Measurements from ENCODE around the gene HIVEP3. TPM values are rescaled to one million over a fixed set of nuclear protein-coding genes. Genes with fewer than 3 reads are reported as not detected.
"Not testable (repeated sequence)": the region's sequence is repeated elsewhere in the genome, so short reads cannot be mapped to it uniquely, and the experiment has no call there.

HIVEP3 gene
- total RNA-seq, 1 donor from 2014 or later = 5.7 TPM

DNA sequence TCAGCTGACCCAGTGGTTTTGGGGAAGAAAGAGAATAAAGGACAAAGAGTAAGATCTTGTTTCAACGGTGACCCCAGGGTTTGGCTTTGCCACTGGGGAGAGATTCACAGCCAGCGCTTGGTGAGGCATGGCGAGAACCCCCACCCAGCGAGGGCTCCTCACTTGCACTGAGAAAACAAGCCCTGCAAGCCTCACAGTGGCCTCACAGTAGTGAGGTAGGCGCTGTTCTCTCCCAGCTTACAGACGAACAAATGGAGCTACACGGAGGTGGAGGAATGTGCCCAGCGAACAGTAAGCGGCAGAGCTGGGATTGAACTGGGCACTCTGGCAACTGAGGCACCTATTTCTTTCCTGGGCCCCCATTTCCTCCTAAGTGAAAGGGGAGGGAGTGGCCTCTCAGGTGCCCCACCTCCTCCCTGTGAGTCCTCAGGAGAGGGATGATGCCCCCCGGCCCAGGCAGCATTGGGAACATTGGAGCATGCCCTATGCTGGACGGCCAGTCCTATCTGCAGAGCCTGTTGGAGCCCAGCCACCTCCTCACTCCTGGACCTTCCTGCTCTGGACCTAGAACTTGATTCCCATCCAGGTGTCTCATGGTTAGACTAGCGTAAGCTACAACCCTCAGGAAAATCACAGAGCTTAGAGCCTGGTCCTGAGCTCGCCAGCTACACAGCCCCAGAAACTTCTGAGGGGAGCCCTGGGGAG, 360.8 kb downstream of the HIVEP3 start:
- intact Hi-C loops (cut with micrococcal nuclease) = no loop called here
- Histone ChIP-seq H3K9me3 (replicated peaks) (peaks cover under 1% of the 10 kb centered on the region), H3K27ac (replicated peaks) (peak overlapping the region; percentile 73), H3K4me1 (peaks cover 20% of the 10 kb centered on the region), H3K4me3 (no peak overlapping the region), H3K36me3 (no peaks in the 10 kb centered on the region), H3K27me3 (ENCODE audit: low read depth) (no peaks in the 10 kb centered on the region)
- no peak for TF ChIP-seq CTCF (IDR thresholded peaks at IDR 0.05; ENCODE audit: borderline replicate concordance)
- DNase-seq = no peak

DNA sequence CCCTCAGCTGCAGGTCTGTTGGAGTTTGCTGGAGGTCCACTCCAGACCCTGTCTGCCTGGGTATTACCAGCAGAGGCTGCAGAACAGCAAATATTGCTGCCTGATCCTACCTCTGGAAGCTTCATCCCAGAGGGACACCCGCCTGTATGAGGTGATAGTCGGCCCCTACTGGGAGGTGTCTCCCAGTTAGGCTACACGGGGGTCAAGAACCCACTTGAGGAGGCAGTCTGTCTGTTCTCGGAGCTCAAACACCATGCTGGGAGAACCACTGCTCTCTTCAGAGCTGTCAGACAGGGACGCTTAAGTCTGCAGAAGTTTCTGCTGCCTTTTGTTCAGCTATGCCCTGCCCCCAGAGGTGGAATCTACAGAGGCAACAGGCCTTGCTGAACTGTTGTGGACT, 364.0 kb downstream of the HIVEP3 start:
- H3K27ac ChIP-seq (replicated peaks); H3K9me3 ChIP-seq (replicated peaks); intact Hi-C loops (cut with micrococcal nuclease); DNase-seq; H3K36me3 ChIP-seq; H3K27me3 ChIP-seq (ENCODE audit: low read depth); H3K4me3 ChIP-seq: not testable (repeated sequence)
- H3K4me1 ChIP-seq = peaks cover 19% of the 10 kb centered on the region

GRCh38 chr1:41547781-41548560, 370.8 kb downstream of the HIVEP3 start:
- no peak overlapping the region for H3K4me3 ChIP-seq
- intact Hi-C loops (cut with micrococcal nuclease) = no loop called here
- no peak for DNase-seq
- no peaks in the 10 kb centered on the region for H3K27me3 ChIP-seq (ENCODE audit: low read depth)
- H3K36me3 ChIP-seq = no peaks in the 10 kb centered on the region
- peaks cover 5% of the 10 kb centered on the region for H3K9me3 ChIP-seq (replicated peaks)
- no peak for TF ChIP-seq CTCF (IDR thresholded peaks at IDR 0.05; ENCODE audit: borderline replicate concordance)
- peaks cover 14% of the 10 kb centered on the region for H3K4me1 ChIP-seq
- no peak overlapping the region for H3K27ac ChIP-seq (replicated peaks)

DNA sequence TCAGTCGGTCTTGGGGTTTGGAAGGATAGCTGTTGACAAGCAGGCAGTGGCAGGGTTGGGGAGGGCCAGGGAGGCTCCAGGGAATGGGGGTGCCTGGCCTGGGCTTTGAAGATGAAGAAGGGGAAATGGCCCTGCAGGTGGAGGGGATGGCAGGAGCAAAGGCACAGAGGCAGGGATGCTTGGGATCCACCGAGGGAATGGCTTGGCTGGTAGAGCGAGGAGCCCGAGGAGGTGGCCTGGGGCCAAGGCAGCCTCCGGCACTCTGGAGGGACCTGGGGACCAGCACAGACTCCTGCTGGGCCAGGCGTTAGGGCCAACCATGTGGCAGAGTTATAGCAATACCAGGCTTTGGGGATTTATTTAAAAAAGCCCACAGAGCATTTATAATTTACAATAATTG, 371.4 kb downstream of the HIVEP3 start:
- Histone ChIP-seq H3K4me3 (no peak overlapping the region), H3K4me1 (peaks cover 14% of the 10 kb centered on the region), H3K27ac (replicated peaks) (no peak overlapping the region), H3K27me3 (ENCODE audit: low read depth) (no peaks in the 10 kb centered on the region), H3K9me3 (replicated peaks) (no peaks in the 10 kb centered on the region), H3K36me3 (no peaks in the 10 kb centered on the region)
- TF ChIP-seq CTCF (IDR thresholded peaks at IDR 0.05; ENCODE audit: borderline replicate concordance) = no peak
- no peak for DNase-seq
- intact Hi-C loops (cut with micrococcal nuclease) = no loop called here

DNA sequence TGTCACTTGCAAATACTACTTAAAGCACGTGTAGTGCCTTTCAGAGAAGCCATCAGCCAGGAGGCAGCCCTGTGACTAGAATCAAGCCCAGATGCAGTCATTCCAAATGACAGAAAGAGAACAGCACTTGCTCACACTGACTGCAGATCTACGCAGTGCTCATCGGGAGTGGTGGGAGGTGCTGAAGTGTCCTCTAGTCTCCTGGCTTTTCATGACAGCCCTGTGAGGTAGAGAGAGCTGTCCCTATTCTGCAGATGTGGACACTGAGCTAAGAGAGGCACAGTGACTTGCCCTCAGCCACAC, 371.9 kb downstream of the HIVEP3 start:
- no peak for TF ChIP-seq CTCF (IDR thresholded peaks at IDR 0.05; ENCODE audit: borderline replicate concordance)
- DNase-seq = no peak

More for the DNA sequence above, 371.9 kb downstream of the HIVEP3 start:
- Histone ChIP-seq H3K27me3 (ENCODE audit: low read depth) (no peaks in the 10 kb centered on the region), H3K9me3 (replicated peaks) (no peaks in the 10 kb centered on the region), H3K4me1 (peaks cover 14% of the 10 kb centered on the region), H3K27ac (replicated peaks) (no peak overlapping the region), H3K4me3 (no peak overlapping the region), H3K36me3 (no peaks in the 10 kb centered on the region)
- intact Hi-C loops (cut with micrococcal nuclease) = no loop called here

Data from left ventricle myocardium inferior (tissue), 1 donor.